Measurements from ENCODE around the gene VDR.

VDR gene

GRCh38 chr12:47854531-47854930 lies 50.3 kb downstream of the VDR start:
- no peak for DNase-seq (ENCODE audit: low read depth)
- no peak for TF ChIP-seq CTCF (IDR thresholded peaks at IDR 0.05; ENCODE audit: insufficient read depth, low read depth, low read length, missing control alignments)
- no peak overlapping the region for H3K4me3 ChIP-seq (ENCODE audit: low read depth, low read length)

- no peak for DNase-seq (ENCODE audit: low read depth)
- no peak overlapping the region for H3K4me3 ChIP-seq (ENCODE audit: low read depth, low read length)
Measured at GRCh38 chr12:47852096-47852571, 52.7 kb downstream of the VDR start.

GRCh38 chr12:47851303-47851952 lies 53.4 kb downstream of the VDR start:
- TF ChIP-seq CTCF (IDR thresholded peaks at IDR 0.05; ENCODE audit: insufficient read depth, low read depth, low read length, missing control alignments), result no peak
- no peak for DNase-seq (ENCODE audit: low read depth)
- no peak overlapping the region for H3K4me3 ChIP-seq (ENCODE audit: low read depth, low read length)

More at GRCh38 chr12:47852096-47852571, 52.7 kb downstream of the VDR start:
- TF ChIP-seq CTCF (IDR thresholded peaks at IDR 0.05; ENCODE audit: insufficient read depth, low read depth, low read length, missing control alignments), result no peak

- no peak for TF ChIP-seq CTCF (IDR thresholded peaks at IDR 0.05; ENCODE audit: insufficient read depth, low read depth, low read length, missing control alignments)
- no peak for DNase-seq (ENCODE audit: low read depth)
- no peak overlapping the region for H3K4me3 ChIP-seq (ENCODE audit: low read depth, low read length)
Measured at GRCh38 chr12:47850153-47851084, 54.4 kb downstream of the VDR start.

GRCh38 chr12:47849261-47849660 lies 55.5 kb downstream of the VDR start:
- H3K4me3 ChIP-seq (ENCODE audit: low read depth, low read length), result no peak overlapping the region
- TF ChIP-seq CTCF (IDR thresholded peaks at IDR 0.05; ENCODE audit: insufficient read depth, low read depth, low read length, missing control alignments), result no peak
- DNase-seq (ENCODE audit: low read depth), result no peak

- no peak for TF ChIP-seq CTCF (IDR thresholded peaks at IDR 0.05; ENCODE audit: insufficient read depth, low read depth, low read length, missing control alignments)
- no peak for DNase-seq (ENCODE audit: low read depth)
- no peak overlapping the region for H3K4me3 ChIP-seq (ENCODE audit: low read depth, low read length)
Measured at GRCh38 chr12:47848853-47849252, 55.9 kb downstream of the VDR start.

All from GM12865 (cell line).